HepG2 (cell line): Measurements from ENCODE around the gene COA3. TPM values are rescaled to one million over a fixed set of nuclear protein-coding genes. Genes with fewer than 3 reads are reported as not detected.
"Not testable (repeated sequence)": the region's sequence is repeated elsewhere in the genome, so short reads cannot be mapped to it uniquely, and the experiment has no call there.

Source experiments
- ATAC-seq: fragments of 200-7000 bp; cut with Tn5 transposase; 3 replicates; pipeline ENCODE4 v1.9.1; 2020; ENCODE audit warnings: mild to moderate bottlenecking, moderate library complexity
- BruUV-seq: library from RNA; stranded (reverse); fragments of 400-500 nt; replicated peaks from 2 replicates; lab custom pipeline; 2021; lab: Mats Ljungman, UMichigan
- CTCF ChIA-PET: fragments of 300-600 bp; formaldehyde crosslinking; extraction: SDS; loops from one replicate; lab custom pipeline; 2021; ENCODE audit warnings: low total read pairs, inconsistent platforms, low intra/inter-chr PET ratio; lab: Yijun Ruan, JAX
- POLR2A ChIA-PET: fragments of 350-600 bp; sonication (Branson Sonifier 250); formaldehyde crosslinking; loops from one replicate; lab custom pipeline; 2020; ENCODE audit warnings: antibody characterized with exemption, inconsistent platforms; lab: Yijun Ruan, JAX
- DNase-seq: peaks from one replicate; pipeline ENCODE4 v3.0.0-alpha.2; 2015; ENCODE audit warnings: low spot score
- FAIRE-seq: peaks from 3 replicates; lab custom pipeline; 2011; peaks lifted over from hg19 to GRCh38; lab: Jason Lieb, UNC
- H2AFZ ChIP-seq: one replicate; pipeline ENCODE4 v1.6.1; 2011; ENCODE audit warnings: low read length, inconsistent platforms
- H3K27ac ChIP-seq: fragments of 300-600 bp; 3 replicates; pipeline ENCODE4 v1.8.0; 2011; ENCODE audit warnings: mixed run types, mild to moderate bottlenecking, mixed read lengths, low read length, inconsistent platforms; ENCODE audit not compliant: insufficient read depth; ENCODE audit errors: extremely low read length
- H3K27me3 ChIP-seq, 2 experiments: fragments of 200-600 bp in 1 of 2; 2 replicates in 1 of 2; 3 replicates in 1 of 2; pipeline versions ENCODE4 v1.6.0 to v1.8.0; 2011; ENCODE audit warnings: low read length in 2 of 2, mild to moderate bottlenecking in 2 of 2, moderate library complexity in 2 of 2, inconsistent platforms in 1 of 2; ENCODE audit not compliant: insufficient read depth in 2 of 2, control insufficient read depth in 1 of 2
- H3K36me3 ChIP-seq, 2 experiments: fragments of 200-600 bp in 1 of 2; replicated peaks in 1 of 2; 2 replicates in 1 of 2; 3 replicates in 1 of 2; pipeline versions ENCODE4 v1.5.1 to v1.8.0; 2011; ENCODE audit warnings: low read length in 2 of 2, inconsistent platforms in 1 of 2; ENCODE audit not compliant: insufficient read depth in 2 of 2, control insufficient read depth in 1 of 2
- H3K4me1 ChIP-seq: 2 replicates; pipeline ENCODE4 v1.5.1; 2012; ENCODE audit warnings: low read length, inconsistent platforms; ENCODE audit not compliant: insufficient read depth
- H3K4me2 ChIP-seq: 2 replicates; pipeline ENCODE4 v1.6.0; 2011; ENCODE audit warnings: low read depth, low read length, inconsistent platforms
- H3K4me3 ChIP-seq, 3 experiments: fragments of 200-600 bp in 1 of 3; sonication (generic), shearing (Covaris generic) in 1 of 3; replicated peaks in 1 of 3; 2 replicates each; pipeline ENCODE4 v1.5.1; 2011 to 2016; ENCODE audit warnings: low read length in 3 of 3, inconsistent platforms in 2 of 3, low read depth in 2 of 3, mild to moderate bottlenecking in 2 of 3, control low read depth in 1 of 3, mixed read lengths in 1 of 3; ENCODE audit not compliant: insufficient read depth in 1 of 3
- H3K79me2 ChIP-seq: one replicate; pipeline ENCODE4 v1.6.1; 2011; ENCODE audit warnings: low read length, inconsistent platforms; ENCODE audit not compliant: insufficient read depth
- H3K9ac ChIP-seq: 2 replicates; pipeline ENCODE4 v1.6.0; 2011; ENCODE audit warnings: mild to moderate bottlenecking, low read depth, low read length, inconsistent platforms; ENCODE audit not compliant: insufficient read depth
- H3K9me3 ChIP-seq: 2 replicates; pipeline ENCODE4 v1.5.1; 2012; ENCODE audit warnings: mild to moderate bottlenecking, low read length
- H4K20me1 ChIP-seq: 2 replicates; pipeline ENCODE4 v1.6.0; 2011; ENCODE audit warnings: inconsistent platforms, mild to moderate bottlenecking, low read length, moderate library complexity; ENCODE audit not compliant: insufficient read depth
- ZNF101 ChIP-seq: sonication (generic); formaldehyde crosslinking; IDR thresholded peaks from 2 replicates; pipeline ENCODE4 v1.4.0; 2020; ENCODE audit warnings: mild to moderate bottlenecking, low read depth, missing genetic modification reagents, borderline replicate concordance
- ZNF770 ChIP-seq: sonication (generic); formaldehyde crosslinking; IDR thresholded peaks from 2 replicates; pipeline ENCODE4 v1.5.0; 2020; ENCODE audit warnings: mild to moderate bottlenecking, missing genetic modification reagents
- WGBS: methylation state at CpG from one replicate; pipeline ENCODE4 v1.1.6; 2017; ENCODE audit warnings: low lambda C conversion rate; 5-methylcytosine and 5-hydroxymethylcytosine counted together
- in situ Hi-C: cut with HindIII; loops from 2 replicates; pipeline ENCODE4 v1.10.0; 2017; ENCODE audit warnings: low pct_unique_long_range_greater_than_20kb; ENCODE audit not compliant: extremely low pct_ligation_motif_present
- intact Hi-C: fragments of 100-400 bp; cut with micrococcal nuclease; formaldehyde crosslinking; loops from one replicate; pipeline ENCODE4 v1.10.0; 2022; ENCODE audit not compliant: unreplicated experiment
- polyA plus RNA-seq, 8 experiments: library from polyadenylated mRNA; depleted of rRNA in 3 of 8; stranded (reverse) in 7 of 8; unstranded in 1 of 8; fragments of >200 nt; fragmentation: Illumina TruSeq in 4 of 8; extraction: Trizol in 4 of 8; gene quantifications; 2 replicates each; pipeline versions ENCODE4 v1.2.1 to v1.2.3, GENCODE V29; 2011 to 2016; ENCODE audit warnings: low read depth in 4 of 8, missing spikeins in 1 of 8, mixed read lengths in 1 of 8; ENCODE audit not compliant: insufficient read depth in 1 of 8
- total RNA-seq, 5 experiments: library from RNA; depleted of rRNA; stranded (reverse); fragments of >200 nt; fragmentation: Illumina TruSeq; extraction: Trizol; gene quantifications; 2 replicates each; pipeline ENCODE4 v1.2.3, GENCODE V29; 2016; ENCODE audit warnings: low read depth in 1 of 5

Gene COA3
- total and polyA plus RNA-seq, 2 of the 13 experiments (the other 11 are each of a cell fraction or from before 2014, with no cell fraction given) = 133 to 202 TPM

GRCh38 chr17:42768006-42768405, 30.5 kb downstream of the COA3 start:
- BruUV-seq, CTCF ChIA-PET: not testable (repeated sequence)
- 84% methylated on average over 9 of the region's 9 CpGs for WGBS

GRCh38 chr17:42767512-42767911, 31.0 kb downstream of the COA3 start:
- no TSS peak for BruUV-seq
- POLR2A ChIA-PET = interaction anchor here (1.8 to 1.9 kb wide), 2 partner anchors 13 to 30 kb away, joined by 6 to 21 read pairs; partner anchors contain the start of genes COA3 and WNK4
- CTCF ChIA-PET = no interaction called here
- intact Hi-C loops = no loop called here
- in situ Hi-C loops = no loop called here
- Histone ChIP-seq H3K4me3 (no peak overlapping the region), H3K27me3 (no peaks in the 10 kb centered on the region), H3K79me2 (no peaks in the 10 kb centered on the region), H3K9me3 (no peaks in the 10 kb centered on the region), H3K4me2 (no peak overlapping the region), H2AFZ (no peak overlapping the region), H3K9ac (no peak overlapping the region), H4K20me1 (no peaks in the 10 kb centered on the region), H3K4me1 (peaks cover 48% of the 10 kb centered on the region), H3K36me3 (no peaks in the 10 kb centered on the region), H3K27ac (no peak overlapping the region)
- DNase-seq (no peak), ATAC-seq (no peak), FAIRE-seq (peak; percentile 26)
- no peak for TF ChIP-seq ZNF101 (CRISPR knock-in tag)
- 0 out of 2 replicates have a peak, but pooled peaks have one; percentile 9 for TF ChIP-seq ZNF770 (CRISPR knock-in tag)

More at GRCh38 chr17:42768006-42768405, 30.5 kb downstream of the COA3 start:
- H3K4me3 ChIP-seq, in situ Hi-C loops, H3K27me3 ChIP-seq, H3K4me2 ChIP-seq, H3K36me3 ChIP-seq, H2AFZ ChIP-seq, DNase-seq, H4K20me1 ChIP-seq, H3K9ac ChIP-seq, H3K27ac ChIP-seq, POLR2A ChIA-PET, intact Hi-C loops, H3K79me2 ChIP-seq, H3K9me3 ChIP-seq, ATAC-seq, FAIRE-seq: not testable (repeated sequence)
- peaks cover 46% of the 10 kb centered on the region for H3K4me1 ChIP-seq
